Small intestine (tissue), 7 donors: ENCODE measurements around the gene RNF126. TPM values are rescaled to one million over a fixed set of nuclear protein-coding genes. Genes with fewer than 3 reads are reported as not detected.
"Not testable (repeated sequence)": the region's sequence is repeated elsewhere in the genome, so short reads cannot be mapped to it uniquely, and the experiment has no call there.

ENCODE experiments used
- DNase-seq, 2 donors: peaks; one replicate each; pipeline versions ENCODE4 v3.0.0 to v3.0.0-alpha.2; 2013
- FAIRE-seq: peaks from 2 replicates; lab custom pipeline; 2012; peaks lifted over from hg19 to GRCh38; lab: Jason Lieb, UNC
- H3K27ac ChIP-seq, 3 donors: one replicate each; pipeline ENCODE4 v1.5.1; 2013; ENCODE audit warnings: low read length in 2 of 3, mild to moderate bottlenecking in 2 of 3, control low read depth in 1 of 3, inconsistent platforms in 1 of 3, low read depth in 1 of 3, moderate library complexity in 1 of 3
- H3K27me3 ChIP-seq, 3 donors: one replicate each; pipeline ENCODE4 v1.6.1; 2013; ENCODE audit warnings: low read length in 3 of 3, inconsistent platforms in 1 of 3; ENCODE audit not compliant: control insufficient read depth in 3 of 3, insufficient read depth in 3 of 3
- H3K36me3 ChIP-seq, 3 donors: one replicate each; pipeline ENCODE4 v1.6.1; 2013; ENCODE audit warnings: low read length in 3 of 3, inconsistent platforms in 1 of 3, low read depth in 1 of 3, mild to moderate bottlenecking in 1 of 3, moderate library complexity in 1 of 3; ENCODE audit not compliant: control insufficient read depth in 3 of 3, insufficient read depth in 2 of 3
- H3K4me1 ChIP-seq, 3 donors: one replicate each; pipeline ENCODE4 v1.6.1; 2013; ENCODE audit warnings: low read length in 2 of 3, inconsistent platforms in 1 of 3, low read depth in 1 of 3, mild to moderate bottlenecking in 1 of 3, moderate library complexity in 1 of 3; ENCODE audit not compliant: control insufficient read depth in 3 of 3, insufficient read depth in 2 of 3
- H3K4me3 ChIP-seq, 3 donors: one replicate each; pipeline ENCODE4 v1.5.1; 2013; ENCODE audit warnings: low read length in 3 of 3, control low read depth in 1 of 3, inconsistent platforms in 1 of 3, low read depth in 1 of 3, mild to moderate bottlenecking in 1 of 3, moderate library complexity in 1 of 3
- H3K9me3 ChIP-seq, 2 donors: one replicate each; pipeline ENCODE4 v1.6.1; 2013; ENCODE audit warnings: low read depth in 1 of 2, low read length in 1 of 2; ENCODE audit not compliant: control insufficient read depth in 2 of 2, insufficient read depth in 1 of 2
- WGBS, 3 donors: extraction: QIAGEN DNeasy Blood & Tissue Kit; methylation state at CpG; one replicate each; pipeline ENCODE4 v1.1.7; 2013; 5-methylcytosine and 5-hydroxymethylcytosine counted together
- polyA plus RNA-seq, 4 donors: library from polyadenylated mRNA; stranded (reverse) in 3 of 4; unstranded in 1 of 4; fragments of 200-250 nt in 3 of 4; fragments of 120-200 nt in 1 of 4; gene quantifications; one replicate each; pipeline versions ENCODE4 v1.2.1 to v1.2.3, GENCODE V29; 2013
- donor health status: healthy with polysubstance abuse.
- donor health status: control.
- donor health status: control.
- donor health status: Bipolar disorder and iron deficiency.
- donor health status: healthy.

RNF126 gene
- polyA plus RNA-seq, 4 donors: 39.2 to 60.2 (median 55.4) TPM

GRCh38 chr19:608155-609003, 54.6 kb downstream of the RNF126 start:
- Histone ChIP-seq H3K4me1 (peaks cover 0 to 4% (median 0%) of the 10 kb centered on the region in 3 donors), H3K4me3 (no peak overlapping the region), H3K27me3 (no peaks in the 10 kb centered on the region), H3K27ac (no peak overlapping the region), H3K36me3 (no peaks in the 10 kb centered on the region), H3K9me3 (no peaks in the 10 kb centered on the region)
- WGBS, 3 donors: 74 to 83% (median 80%) methylated on average over 27 to 30 of the region's 30 CpGs
- FAIRE-seq (no peak), DNase-seq (no peak)

GRCh38 chr19:607301-608154, 55.5 kb downstream of the RNF126 start:
- no peak for DNase-seq
- H3K9me3 ChIP-seq: no peaks in the 10 kb centered on the region
- 78 to 85% (median 83%) methylated on average over 27 to 30 of the region's 30 CpGs for WGBS, 3 donors
- no peaks in the 10 kb centered on the region for H3K36me3 ChIP-seq
- H3K4me3 ChIP-seq: no peak overlapping the region
- peaks cover 0 to 4% (median 0%) of the 10 kb centered on the region in 3 donors for H3K4me1 ChIP-seq
- H3K27ac ChIP-seq: no peak overlapping the region
- H3K27me3 ChIP-seq: no peaks in the 10 kb centered on the region
- no peak for FAIRE-seq

GRCh38 chr19:605061-605971, 57.7 kb downstream of the RNF126 start:
- H3K4me1 ChIP-seq, H3K9me3 ChIP-seq, H3K27me3 ChIP-seq, DNase-seq, H3K27ac ChIP-seq, H3K36me3 ChIP-seq, H3K4me3 ChIP-seq, FAIRE-seq: not testable (repeated sequence)
- 68 to 78% (median 76%) methylated on average over 18 to 29 of the region's 34 CpGs for WGBS, 3 donors

- DNase-seq: no peak
- Histone ChIP-seq H3K27me3 (no peaks in the 10 kb centered on the region), H3K27ac (no peak overlapping the region), H3K4me1 (no peaks in the 10 kb centered on the region), H3K36me3 (no peaks in the 10 kb centered on the region), H3K4me3 (no peak overlapping the region), H3K9me3 (peaks cover 0 to 3% of the 10 kb centered on the region in 2 donors)
- WGBS, 3 donors: 47 to 79% (median 60%) methylated on average over 8 to 11 of the region's 11 CpGs
- FAIRE-seq: no peak
These were observed 58.7 kb downstream of the RNF126 start for GRCh38 chr19:604355-604754.

DNA sequence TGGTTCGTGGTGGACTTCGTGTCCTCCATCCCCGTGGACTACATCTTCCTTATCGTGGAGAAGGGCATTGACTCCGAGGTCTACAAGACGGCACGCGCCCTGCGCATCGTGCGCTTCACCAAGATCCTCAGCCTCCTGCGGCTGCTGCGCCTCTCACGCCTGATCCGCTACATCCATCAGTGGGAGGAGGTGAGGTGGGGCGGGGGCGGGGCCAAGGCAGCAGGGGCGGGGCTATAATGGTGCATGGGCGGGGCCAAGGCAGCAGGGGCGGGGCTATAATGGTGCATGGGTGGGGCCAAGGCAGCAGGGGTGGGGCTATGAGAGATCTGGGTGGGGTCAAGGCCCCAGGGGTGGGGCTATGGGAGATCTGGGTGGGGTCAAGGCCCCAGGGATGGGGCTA, 59.2 kb downstream of the RNF126 start:
- H3K4me3 ChIP-seq, H3K27ac ChIP-seq, H3K36me3 ChIP-seq, H3K4me1 ChIP-seq, FAIRE-seq, H3K27me3 ChIP-seq, H3K9me3 ChIP-seq, DNase-seq: not testable (repeated sequence)
- 83 to 90% (median 90%) methylated on average over 20 of the region's 20 CpGs for WGBS, 3 donors

- H3K36me3 ChIP-seq, DNase-seq, H3K27ac ChIP-seq, H3K27me3 ChIP-seq, FAIRE-seq, H3K4me3 ChIP-seq, H3K4me1 ChIP-seq, H3K9me3 ChIP-seq: not testable (repeated sequence)
- WGBS, 3 donors: 79 to 92% (median 86%) methylated on average over 13 of the region's 13 CpGs
These were observed 59.7 kb downstream of the RNF126 start for GRCh38 chr19:603302-603639.

DNA sequence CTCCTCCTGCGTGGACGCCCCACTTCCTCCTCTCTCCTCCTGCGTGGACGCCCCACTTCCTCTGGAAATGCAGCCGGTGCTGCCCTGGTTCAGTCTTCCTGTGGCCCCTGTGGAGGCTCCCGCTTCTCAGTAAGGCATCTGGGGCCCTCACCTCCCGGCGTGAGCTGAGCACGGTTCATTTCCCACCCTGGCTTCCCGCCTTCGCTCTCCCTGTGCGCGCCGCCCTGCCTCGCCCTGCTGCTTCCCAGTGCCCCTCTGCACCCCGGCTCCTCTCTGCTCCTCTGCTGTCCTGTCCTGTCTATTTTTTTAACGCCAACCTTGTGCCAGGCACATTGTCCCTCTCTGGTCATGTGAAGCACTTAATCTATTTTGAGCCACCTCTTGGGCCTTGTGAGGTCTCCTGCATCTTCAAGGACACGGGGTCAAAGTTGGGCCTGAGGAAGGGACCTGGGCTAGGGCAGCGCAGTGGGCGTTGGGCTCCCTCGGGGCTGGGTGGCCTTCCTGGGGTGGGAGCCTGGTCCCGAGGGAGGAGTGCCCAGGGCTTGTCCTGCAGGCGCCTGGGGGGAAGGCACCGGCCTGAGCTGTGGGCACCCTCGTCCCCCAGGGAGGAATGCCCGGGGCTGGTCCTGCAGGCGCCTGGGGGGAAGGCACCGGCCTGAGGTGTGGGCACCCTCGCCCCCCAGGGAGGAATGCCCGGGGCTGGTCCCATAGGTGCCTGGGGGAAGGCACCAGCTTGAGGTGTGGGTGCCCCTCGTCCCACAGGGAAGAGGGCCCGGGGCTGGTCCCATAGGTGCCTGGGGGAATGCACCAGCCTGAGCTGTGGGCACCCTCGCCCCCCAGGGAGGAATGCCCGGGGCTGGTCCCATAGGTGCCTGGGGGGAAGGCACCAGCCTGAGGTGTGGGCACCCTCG, 60.4 kb downstream of the RNF126 start:
- Histone ChIP-seq H3K27ac (no peak overlapping the region), H3K4me1 (no peaks in the 10 kb centered on the region), H3K27me3 (no peaks in the 10 kb centered on the region), H3K9me3 (peaks cover 0 to 3% of the 10 kb centered on the region in 2 donors), H3K36me3 (no peaks in the 10 kb centered on the region), H3K4me3 (no peak overlapping the region)
- DNase-seq: no peak
- no peak for FAIRE-seq
- whole genome bisulfite sequencing, 3 donors: 67 to 81% (median 76%) methylated on average over 32 to 35 of the region's 35 CpGs
